ENCODE results near the gene CHCHD6.

The CHCHD6 gene

DNA sequence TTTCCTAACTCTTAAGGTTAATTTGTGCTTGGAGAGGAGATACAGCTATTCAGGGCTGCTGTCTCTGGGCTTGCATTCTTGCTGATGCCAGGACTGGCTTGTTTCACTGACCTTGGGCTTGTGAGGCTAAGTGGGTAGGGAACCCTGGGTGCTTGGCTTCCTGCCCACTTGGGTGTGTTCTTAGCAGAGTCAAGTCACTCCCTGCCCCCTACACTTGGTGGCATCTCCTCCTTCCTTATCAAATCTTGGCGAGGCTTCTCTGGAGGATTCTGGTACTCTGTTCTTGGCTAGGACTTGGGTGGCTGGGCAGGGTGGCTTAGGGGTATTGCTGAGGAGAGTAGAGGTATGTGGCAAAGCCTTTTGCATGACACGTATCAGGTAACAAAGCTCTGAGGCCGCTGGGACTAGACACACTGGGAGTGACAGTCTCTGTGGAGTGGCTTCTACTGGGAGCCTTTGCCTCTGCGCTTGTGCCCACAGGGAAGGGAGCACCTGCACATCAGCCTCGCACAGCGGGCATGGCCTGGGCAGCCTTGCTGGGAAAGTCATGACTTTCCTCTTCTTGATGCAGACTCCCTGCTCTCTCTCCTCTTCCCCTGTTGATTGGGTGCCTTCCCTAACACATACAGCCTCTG is 41.8 kb downstream of the CHCHD6 start:
- no peak for DNase-seq

DNA sequence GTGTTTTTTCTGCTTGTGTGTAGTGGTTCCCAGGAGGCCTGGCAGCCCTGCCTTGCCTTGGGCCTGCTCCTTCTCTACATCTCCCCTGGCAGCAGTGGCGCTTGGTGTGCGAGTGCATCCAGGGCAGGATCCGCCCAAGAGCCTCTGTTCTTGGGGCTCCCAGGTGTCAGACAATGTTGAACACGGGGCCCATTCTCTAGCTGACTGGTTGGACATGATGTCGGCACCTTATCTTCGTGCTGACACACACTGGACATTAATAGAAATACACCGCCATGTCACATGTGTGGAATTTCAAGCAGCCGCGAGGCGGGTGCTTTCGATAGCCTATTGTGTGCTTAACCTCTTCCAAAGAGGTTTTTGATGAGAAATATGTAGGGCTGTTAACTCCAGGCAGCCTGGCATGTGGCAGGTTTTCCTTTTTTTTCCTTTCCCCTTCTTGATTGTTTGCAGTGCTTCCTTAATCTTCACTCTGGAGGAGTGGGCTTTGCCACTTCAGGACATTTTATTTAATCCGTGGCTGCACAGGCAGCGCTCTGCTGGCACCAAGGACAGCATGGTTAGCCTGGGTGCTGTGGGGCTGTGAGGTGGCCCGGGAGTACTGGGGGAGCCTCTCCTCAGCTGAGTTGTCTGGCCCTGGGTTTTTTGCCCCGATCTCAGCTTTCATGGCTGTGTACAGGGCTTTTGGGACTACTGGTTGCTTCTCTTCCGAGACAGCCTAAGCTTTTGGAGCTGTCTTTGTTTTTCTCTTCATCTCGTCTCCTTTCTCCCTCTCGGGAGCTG is 42.5 kb downstream of the CHCHD6 start:
- no peak for DNase-seq

DNA sequence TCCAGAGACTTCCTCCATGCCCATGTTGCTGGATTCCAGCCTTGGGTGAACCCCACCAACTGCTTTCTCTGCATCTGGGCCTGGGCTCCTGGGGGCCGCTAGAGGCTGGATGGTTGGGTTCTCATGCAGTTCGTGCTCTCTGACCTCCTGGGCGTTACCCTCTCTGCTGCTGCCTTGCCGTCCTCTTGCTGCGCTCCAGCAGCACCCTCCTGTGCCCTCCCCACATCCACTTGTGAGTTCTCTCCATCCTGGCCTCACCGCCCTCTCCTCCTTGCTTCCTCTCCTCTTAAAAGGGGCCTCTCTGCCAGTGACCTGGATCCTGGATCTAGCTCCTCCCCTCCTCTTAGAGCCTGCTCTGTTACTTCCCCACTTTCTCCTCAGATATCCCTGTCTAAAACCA is 43.7 kb downstream of the CHCHD6 start:
- no peak for DNase-seq

DNA sequence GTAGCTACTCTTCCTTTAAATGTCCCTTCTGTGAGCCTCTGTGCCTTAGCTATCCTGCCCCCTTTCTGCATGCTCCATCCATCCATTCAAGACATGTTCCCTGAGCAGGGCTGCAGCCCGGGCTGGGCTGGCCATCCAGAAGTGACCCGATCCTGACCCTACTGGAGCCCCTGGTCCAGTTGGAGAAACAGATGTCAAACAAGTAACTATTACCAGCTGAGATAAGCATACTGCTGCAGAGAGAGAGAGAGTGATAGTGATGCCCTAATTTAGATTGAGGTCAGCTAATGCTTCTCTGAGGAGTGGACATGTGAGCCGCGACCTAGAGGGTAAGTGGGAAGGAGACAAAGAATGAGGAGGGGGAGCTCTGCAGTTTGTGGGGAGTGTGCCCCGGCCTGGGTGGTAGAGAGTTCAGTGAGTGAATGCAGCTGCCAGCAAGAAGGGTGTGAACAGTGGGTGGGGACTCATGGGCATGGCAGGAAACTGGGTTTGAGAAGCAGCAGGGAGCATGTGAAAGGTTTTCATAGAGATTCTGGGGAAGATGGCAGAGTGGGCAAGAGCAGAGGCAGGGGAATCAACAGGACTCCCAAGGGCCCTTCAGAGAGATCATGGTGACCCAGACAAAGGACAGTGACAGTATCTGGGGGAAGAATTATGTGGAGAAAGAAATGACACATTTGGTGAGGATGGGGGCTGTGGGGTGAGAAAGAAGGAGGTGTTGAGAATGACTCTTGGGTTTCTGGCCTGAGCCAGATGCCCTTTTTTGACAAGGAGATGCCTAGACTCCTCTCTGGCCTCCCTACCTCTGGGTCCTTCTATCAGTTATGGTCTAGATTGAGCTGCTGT is 44.9 kb downstream of the CHCHD6 start:
- no peak for DNase-seq

DNA sequence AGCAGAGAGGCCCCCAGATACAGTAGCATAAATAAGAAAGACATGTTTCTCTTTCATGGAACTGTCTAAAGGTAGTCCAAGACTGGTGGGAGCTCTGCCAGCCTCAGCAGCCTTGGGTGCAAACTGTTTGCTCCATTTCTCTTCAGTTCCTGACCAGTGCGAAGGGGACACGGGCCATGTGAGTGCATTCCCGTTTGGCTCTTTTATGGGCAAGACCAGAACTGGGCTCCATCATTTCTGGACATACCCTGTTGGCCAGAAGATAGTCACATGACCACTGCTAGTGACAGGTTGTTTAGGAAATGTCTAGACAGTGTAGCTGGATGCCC is 45.5 kb downstream of the CHCHD6 start:
- DNase-seq, result no peak

DNA sequence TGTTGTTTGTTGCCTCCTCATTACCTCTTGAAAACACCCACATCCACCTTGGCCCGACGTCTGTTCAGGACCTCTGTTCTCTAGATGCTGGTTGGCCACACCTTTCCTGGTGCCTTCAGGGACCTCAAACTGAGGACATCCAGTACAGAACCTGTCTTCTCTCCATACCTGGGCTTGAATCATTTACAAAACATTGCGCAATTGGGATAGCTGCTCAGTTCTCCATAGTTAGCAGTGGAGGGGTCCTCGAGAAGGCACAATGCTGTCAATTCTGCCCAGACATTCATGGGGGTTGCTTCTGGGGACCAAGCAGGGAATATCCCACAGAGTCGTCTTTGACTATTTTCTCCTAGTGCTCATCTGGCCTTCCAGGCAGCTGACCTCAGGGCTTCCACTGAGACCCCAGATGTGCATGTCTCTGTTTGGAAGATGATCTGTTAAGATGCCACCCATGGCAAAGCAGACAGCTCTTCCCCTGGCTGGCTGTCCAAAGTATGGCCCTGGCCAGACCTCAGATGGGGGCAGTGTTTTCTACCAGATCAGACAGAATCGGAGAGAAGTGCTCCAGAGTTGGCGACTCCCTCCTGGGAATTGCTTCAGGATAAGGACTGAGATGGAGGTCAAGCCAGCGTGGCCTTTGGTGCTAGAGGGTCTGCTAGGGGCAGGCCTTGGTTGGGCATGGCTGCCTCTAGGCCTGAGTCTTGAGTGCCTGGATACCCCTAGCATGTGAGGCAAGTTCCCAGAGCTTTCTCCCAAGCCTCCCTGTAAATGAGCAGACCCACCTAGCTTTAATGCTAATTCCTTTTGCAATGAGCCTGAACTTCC is 46.1 kb downstream of the CHCHD6 start:
- no peak for DNase-seq

DNA sequence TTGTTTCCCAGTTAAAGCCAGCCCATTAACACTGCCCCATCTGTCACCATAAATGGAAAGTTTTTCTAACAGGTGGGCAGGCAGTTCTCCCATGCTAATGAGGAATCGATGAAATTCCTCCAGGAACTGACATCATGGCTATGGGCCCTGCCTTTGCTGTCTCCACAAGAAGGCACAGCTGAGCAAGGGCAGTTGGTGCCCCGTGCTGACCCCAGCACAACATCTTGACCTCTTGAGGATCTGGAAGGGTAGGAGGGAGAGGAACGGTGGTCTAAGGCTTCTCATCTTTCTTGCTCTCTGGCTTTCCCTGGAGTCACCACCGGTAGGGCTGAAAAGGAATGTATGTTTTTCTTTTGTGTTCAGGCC is 46.7 kb downstream of the CHCHD6 start:
- DNase-seq, result no peak

DNA sequence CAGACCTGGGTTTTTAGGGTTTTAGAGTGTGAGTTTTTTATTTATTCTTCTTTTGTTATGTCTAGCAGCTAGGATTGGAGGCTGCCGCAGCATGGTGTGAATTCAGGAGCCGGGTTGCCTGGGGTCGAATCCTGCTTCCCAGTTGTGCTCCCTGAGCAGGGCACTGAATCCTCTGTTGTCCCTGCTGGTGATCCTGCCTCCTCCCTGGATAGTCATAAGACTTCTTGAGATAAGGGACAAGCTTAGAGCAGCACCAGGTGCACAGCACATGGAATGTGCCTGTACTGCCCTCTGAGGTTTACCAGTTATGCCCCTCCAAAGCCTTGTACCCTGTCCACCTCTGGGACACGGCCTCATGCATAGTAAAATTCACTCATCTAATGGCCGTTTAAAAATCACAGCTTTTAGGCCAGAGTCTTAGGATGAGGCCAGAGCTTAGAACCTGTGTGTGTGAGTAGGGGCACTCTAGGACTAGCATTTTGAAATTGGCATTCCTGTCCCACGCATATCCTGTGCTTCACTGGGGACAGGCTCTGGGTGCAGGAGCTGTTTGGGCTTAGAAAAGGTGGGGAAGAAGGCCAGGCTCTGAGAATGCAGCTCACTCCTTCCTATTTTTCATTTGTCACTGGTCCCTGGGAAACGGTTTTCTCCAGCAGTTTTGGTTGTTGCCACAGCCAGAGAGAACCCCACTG is 47.7 kb downstream of the CHCHD6 start:
- DNase-seq, result no peak

DNA sequence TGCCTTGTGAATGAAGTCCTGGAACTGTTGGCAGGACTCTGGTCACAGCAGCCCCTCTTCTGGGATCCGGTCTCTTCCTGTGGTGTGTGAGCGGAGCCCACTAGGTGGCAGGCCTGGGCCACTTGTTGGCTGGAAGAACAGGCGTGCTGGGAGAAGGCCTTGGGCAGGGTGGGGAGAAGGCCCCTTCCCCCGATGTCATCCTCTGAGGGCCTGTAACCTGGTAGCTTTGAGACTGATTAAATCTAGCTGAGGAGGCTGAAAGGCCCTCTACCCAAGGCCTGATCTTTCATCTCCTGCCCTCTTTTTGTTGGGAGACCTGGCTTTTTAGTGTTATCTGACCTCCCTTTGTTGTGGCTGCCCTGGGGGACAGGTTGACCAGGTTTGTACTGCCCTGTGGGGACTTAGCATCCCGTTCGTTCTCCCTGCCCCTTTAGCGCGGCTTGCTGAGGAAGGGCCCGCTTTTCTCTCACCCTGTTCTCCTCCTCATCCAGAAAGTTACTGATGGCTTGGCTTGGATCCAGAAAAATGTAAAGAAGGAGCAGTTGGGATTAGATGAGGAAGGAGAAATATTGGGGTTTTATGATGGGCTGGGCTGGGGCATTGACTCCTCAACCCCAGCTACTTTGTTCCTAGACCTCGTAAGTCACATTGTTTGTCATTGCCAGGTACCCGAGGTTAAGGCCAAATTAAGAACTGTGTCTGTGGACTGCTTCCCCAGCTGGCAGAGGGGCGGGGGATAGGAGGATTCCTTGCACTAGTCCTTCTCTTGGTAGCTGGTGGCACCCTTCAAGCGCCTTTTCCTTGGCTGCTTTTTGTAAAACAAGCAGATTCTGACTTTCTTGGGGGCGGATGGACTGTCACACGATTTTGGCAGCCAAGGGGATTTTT is 48.5 kb downstream of the CHCHD6 start:
- DNase-seq, result peak; percentile 33 to 46

DNA sequence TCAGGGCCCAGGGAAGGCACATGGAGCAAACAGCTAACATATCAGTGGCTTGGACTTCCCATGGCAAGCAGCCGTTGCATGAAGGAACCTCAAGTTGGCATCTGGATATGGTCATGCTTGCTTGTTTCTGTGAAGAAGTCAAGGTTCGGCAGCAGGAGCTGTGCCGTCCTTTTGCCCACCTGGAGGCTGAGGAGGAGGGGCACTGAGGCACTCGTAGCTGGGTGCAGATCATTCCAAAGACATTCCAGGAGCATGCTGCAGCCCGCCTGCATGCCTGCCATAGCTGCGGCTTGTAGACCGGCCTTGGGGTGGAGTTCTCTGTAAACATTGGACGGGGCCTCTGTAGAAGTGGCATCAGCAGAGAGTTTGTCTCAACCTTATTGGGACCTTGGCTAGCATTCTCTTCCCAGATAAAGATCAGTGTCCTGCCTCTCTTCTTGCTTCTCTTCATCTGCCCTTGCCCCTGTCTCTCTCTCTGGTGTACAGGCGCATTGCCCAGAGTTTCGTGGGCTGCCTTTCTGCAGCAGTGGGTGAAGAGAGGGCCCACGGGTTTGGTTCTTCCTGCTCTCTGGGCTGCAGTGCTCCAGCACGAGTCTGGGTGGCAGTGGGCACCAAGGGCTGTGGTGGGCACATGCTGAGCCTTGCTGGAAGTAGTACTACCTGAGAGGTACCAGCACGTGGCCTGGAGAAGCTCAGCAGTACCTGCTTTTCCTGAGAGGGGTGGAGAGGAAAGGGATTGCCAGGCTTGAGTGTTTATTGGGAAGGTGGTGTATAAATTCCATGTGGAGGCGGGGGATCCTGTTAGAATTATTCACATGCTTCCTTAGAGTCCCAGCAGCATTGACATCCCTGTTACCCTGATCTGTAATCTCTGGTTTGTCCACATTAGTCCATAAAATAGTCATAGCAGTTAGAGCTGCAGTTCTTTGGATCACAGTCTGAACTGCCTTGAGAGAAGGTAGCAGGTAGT is 49.4 kb downstream of the CHCHD6 start:
- DNase-seq, result no peak

DNA sequence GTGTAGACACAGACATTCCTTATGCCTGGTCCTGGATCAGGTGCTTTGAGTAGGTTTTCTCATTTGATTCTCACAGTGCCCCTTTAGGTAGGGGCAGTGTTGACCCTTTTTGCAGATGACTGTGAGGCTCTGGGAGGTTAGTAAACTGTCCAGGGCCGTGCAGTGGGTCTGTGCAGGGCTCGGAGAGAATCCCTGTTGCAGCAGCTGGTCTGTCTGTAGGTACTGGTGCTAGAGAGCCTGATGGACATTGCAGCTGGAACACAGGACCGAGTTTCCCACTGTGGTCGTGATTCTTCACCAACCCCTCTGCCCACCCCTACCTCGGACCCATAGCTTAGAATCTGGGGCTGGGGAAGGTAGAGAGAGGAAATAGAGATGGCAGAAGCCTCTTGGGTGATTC is 51.8 kb downstream of the CHCHD6 start:
- DNase-seq, result no peak

DNA sequence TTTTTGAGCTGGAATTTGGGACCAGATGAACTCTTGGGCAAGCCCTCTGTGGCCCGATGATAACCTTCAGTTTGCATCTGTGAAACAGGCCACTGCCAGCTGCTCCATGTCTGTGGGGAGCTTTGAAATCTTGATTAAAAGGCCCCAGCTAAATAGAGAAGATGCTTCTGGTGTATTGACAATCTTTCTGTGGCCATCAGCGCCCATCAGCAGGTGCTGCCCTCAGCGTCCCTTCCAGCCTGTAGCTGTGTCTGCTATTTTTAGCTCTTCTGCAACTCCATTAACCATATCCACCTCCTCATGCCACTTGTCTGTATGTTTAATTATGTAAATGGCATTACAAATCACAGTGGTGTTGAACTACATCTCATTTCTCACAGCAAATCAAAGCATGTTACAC is 54.0 kb downstream of the CHCHD6 start:
- DNase-seq, result no peak

DNA sequence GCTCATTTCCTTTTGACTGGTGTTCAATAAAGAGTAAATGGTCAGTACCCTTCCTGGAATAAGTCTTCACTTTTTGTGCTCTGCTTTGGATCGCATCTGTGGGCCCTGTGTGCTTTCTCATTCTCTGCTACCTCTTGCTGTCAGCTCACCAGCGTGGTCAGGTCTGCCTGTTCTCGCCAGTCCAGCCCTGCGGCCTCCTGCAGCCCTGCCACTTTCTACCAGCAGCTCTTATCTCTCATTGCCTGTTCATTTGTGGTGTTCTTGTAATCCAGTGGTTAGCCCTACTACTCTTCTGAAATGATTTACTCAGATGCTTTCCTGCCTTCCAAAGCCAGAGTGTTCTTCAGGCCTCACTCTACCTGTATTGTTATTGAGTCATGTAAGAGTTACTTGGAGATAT is 54.8 kb downstream of the CHCHD6 start:
- no peak for DNase-seq

DNA sequence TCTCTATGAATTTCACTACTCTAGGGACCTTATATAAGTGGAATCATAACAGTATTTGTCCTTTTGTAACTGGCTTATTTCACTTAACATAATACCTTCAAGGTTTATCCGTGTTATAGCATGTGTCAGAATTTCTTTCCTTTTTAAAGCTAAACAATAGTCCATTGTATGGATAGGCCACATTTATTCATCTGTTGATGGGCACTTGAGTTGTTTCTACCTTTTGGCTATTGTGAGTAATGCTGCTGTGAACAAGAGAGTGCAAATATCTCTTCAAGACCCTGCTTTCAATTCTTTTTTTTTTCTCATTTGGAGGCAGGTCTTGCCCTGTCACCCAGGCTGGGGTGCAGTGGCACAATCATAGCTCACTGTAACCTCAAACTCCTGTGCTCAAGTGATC is 56.5 kb downstream of the CHCHD6 start:
- DNase-seq, result no peak

DNA sequence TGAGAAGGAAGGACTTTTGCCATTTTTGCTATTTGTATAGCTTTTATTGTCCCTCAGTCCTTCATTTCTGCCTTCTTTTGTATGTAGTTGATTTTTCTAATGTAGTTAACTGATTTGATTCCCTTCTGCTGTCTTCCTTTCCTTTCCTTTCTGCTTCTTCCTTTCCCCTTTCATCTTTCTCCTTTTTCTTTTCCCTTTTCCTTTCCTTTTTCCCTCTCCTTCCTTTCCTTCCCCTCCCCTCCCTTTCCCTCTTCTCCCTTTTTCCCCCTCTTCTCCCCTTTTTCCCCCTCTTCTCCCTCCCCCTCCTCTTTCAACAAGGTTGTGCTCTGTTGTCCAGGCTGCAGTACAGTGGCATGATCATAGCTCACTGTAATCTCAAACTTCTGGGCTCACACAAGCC is 59.0 kb downstream of the CHCHD6 start:
- no peak for DNase-seq

DNA sequence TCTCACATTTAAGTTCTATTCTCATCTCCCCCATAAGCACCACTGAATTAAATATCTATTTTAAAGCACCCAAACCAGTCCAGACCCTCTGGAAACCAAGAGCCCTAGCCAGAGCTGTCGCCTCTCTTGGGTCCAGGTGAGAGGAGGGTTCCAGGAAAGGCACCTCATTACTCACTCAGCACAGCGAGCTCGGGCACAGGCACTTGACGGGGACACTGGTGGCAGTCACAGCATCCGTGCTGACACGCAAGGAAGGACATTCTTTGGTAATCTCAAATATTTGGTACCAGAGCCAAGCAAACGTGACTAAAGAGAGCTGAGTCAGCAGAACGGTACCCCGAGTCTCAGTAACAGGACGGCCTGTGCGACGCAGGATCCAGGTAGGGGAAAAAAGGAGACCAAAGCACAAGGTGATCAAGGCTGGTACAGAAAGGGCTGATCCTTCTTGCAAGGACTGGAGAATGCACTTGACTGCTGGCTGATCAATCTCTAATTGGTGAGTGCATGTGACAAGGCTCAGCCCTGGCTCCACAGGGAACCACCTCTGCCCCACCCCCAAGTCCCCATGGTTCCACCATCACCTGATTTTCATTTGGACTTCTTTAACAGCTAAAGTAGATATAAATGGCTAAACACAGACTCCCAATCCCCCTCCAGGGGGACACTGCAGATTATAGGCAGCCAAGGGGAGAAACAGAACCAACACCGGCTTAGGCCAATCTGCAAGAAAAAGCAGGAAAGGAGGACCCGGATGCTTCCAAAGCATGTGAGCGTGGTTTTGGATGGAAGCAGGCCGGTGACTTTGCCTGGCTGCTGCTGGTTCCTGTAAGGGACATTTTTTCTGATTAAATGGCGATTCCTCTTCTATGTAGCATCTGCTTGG is 61.4 kb downstream of the CHCHD6 start:
- DNase-seq, result no peak

DNA sequence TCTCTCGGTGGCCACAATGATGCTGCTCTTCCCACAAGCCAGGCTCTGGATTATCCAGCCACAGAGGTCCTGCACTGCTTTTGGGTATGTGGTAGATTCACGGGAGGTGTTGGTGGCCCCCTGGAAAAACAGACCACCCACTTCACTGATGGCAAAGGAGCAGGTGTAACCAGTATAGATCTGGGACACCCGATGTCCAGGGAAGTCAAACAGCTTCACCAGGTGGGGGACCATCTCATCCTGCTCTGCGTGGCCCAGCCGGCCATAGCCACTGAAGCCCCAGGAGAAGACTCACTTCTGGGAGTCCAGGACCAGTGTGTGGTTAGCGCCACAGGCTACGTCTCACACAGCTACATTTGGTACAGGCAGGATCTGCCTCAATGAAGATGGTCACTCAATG is 62.6 kb downstream of the CHCHD6 start:
- DNase-seq, result no peak

DNA sequence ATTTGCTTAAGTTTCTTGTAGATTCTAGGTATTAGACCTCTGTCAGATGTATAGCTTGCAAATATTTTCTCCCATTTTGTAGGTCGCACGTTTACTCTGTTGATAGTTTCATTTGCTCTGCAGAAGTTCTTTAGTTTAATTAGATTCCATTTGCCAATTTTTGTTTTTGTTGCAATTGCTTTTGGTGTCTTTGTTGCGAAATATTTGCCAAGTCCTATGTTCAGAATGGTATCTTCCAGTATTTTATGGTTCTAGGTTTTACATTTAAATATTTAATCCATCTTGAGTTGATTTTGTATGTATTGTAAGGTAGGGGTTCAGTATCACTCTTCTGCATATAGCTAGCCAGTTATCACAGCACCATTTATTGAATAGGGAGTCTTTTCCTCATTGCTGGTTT is 64.9 kb downstream of the CHCHD6 start:
- DNase-seq, result no peak

DNA sequence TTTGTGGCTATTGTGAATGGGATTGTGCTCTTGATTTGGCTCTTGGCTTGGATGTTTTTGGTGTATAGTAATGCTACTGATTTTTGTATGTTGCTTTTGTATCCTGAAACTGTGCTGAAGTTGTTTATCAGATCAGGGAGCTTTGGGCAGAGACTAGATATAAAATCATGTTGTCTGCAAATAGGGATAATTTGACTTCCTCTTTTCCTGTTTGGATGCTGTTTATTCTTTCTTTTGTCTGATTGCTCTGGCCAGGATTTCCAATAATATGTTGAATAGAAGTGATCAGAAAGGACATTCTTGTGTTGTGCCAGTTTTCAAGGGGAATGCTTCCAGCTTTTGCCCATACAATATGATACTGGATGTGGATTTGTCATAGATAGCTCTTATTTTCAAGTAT is 66.1 kb downstream of the CHCHD6 start:
- DNase-seq, result no peak

Data from stimulated activated CD4-positive, alpha-beta T cell treated with anti-CD3 and anti-CD28 coated beads, Interleukin-2, amount 100 ng/mL, for 48 hours (primary cell).